ENCODE data around the gene PSMD2.

The PSMD2 gene

GRCh38 chr3:184317201-184317600, 18.2 kb downstream of the PSMD2 start:
- DNase-seq: no peak

DNA sequence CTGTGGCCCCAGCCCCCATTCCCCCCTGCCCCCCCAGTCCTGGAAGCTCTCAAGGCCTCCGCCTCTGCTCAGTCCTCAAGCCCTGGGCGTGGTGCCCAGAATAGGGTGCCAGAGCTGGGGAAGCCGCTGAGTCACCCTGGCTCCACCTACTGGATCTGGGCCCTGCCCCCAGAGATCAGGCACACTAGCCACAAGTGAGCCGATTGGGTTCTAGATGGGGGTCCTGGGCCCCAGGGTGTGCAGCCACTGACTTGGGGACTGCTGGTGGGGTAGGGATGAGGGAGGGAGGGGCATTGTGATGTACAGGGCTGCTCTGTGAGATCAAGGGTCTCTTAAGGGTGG, 21.0 kb downstream of the PSMD2 start:
- no peak for DNase-seq

DNA sequence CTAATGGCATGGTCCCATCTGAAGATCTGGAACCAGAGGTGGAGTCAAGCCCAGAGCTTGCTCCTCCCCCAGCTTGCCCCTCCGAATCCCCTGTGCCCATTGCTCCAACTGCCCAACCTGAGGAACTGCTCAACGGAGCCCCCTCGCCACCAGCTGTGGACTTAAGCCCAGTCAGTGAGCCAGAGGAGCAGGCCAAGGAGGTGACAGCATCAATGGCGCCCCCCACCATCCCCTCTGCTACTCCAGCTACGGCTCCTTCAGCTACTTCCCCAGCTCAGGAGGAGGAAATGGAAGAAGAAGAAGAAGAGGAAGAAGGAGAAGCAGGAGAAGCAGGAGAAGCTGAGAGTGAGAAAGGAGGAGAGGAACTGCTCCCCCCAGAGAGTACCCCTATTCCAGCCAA, 22.6 kb downstream of the PSMD2 start:
- no peak for DNase-seq

GRCh38 chr3:184322731-184323487, 23.9 kb downstream of the PSMD2 start:
- no peak for DNase-seq

- no peak for DNase-seq
Observed at GRCh38 chr3:184323696-184324095, 24.7 kb downstream of the PSMD2 start.

- no peak for DNase-seq
Observed at GRCh38 chr3:184325269-184325668, 26.2 kb downstream of the PSMD2 start.

GRCh38 chr3:184325715-184326369, 26.8 kb downstream of the PSMD2 start:
- DNase-seq: no peak

DNA sequence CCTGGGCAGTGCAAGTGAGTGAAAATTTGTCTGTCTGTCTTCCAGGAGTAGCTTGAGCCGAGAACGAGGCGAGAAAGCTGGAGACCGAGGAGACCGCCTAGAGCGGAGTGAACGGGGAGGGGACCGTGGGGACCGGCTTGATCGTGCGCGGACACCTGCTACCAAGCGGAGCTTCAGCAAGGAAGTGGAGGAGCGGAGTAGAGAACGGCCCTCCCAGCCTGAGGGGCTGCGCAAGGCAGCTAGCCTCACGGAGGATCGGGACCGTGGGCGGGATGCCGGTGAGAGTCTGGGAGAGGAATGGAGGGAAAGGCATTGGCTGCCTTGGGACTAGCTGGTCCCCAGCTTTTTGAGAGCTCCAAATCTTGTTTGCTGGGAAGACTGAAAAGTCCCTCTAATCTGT, 28.1 kb downstream of the PSMD2 start:
- DNase-seq: no peak

GRCh38 chr3:184328516-184328915, 29.5 kb downstream of the PSMD2 start:
- no peak for DNase-seq

- no peak for DNase-seq
Observed at GRCh38 chr3:184332370-184333090, 33.5 kb downstream of the PSMD2 start.

GRCh38 chr3:184333190-184333589, 34.1 kb downstream of the PSMD2 start:
- no peak for DNase-seq

- DNase-seq: no peak
Observed at GRCh38 chr3:184333700-184334099, 34.7 kb downstream of the PSMD2 start.

- no peak for DNase-seq
Observed at GRCh38 chr3:184334470-184335158, 35.6 kb downstream of the PSMD2 start.

- no peak for DNase-seq
Observed at GRCh38 chr3:184335291-184335660, 36.2 kb downstream of the PSMD2 start.

- peak; percentile 94 for DNase-seq
Observed at GRCh38 chr3:184335661-184336546, 36.9 kb downstream of the PSMD2 start.

DNA sequence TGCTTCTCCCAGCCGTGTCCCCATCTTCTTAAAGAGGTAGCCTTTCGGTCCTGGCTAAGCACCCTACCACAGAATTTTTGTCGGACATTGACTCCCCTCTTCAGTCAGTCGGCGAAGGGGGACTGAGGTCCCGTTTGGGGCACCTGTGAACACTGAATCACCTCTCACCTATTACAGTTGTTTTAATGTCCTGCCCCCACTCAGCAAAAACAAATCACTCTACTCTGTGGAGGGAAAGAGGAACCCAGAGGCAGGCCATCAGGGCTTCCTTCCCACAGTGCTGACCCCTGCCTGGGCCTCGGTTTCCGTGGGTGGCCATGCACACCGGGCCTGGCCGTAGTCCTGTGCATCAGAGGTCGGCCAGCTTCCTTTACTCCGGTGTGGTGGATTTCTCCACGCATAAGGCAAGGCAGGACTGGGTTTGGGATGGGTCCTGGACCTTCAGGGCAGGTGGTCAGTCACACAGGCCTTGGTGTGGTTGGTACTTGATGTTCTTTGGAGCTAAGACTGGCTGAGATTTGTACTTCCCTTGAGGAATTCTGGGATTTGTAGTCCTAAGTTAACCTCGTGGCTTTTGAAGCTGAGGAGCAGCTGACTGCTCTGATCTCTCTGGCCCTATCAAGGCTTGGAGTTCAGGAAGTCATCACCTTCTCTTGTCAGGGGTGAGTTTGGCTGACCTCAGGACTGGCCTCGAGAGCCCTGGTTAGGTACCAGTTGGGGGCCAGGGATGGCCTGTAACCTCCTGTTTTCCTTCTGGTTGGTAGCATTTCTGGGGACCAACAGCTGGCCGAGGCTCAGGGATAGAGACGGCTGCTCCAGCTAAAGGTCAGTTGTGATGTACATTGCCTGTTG, 37.7 kb downstream of the PSMD2 start:
- DNase-seq: peak; percentile 87

GRCh38 chr3:184337399-184337714, 38.3 kb downstream of the PSMD2 start, which contains the start of gene FAM131A:
Gene FAM131A, plus strand, starts transcription at chr3:184337600. Its CDS starts 31 bp downstream, at chr3:184337631.
- DNase-seq: no peak

- no peak for DNase-seq
Observed at GRCh38 chr3:184337981-184338380, 38.9 kb downstream of the PSMD2 start.

DNA sequence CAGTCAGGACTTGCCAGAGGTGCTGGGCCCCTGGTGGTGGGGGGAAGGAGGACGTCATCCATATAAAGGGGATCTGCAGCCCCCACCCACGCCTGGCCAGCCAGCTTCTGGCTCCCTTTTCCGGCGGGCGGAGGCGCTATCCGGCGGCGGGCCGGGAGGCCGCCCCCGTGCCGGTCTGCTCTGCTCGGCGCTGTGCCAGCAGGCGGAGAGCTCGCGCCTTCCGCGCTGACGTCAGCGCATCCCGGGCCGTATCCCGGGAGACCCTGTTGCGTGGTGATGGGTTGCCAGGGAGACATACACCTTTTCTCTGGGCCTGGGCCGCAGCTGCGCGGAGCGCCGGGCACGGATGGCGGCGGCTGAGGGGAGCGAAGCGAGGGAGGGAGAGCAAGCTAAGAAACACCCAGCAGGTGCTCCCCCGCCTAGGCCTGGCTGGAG, 39.5 kb downstream of the PSMD2 start:
- peak; percentile 91 for DNase-seq

DNA sequence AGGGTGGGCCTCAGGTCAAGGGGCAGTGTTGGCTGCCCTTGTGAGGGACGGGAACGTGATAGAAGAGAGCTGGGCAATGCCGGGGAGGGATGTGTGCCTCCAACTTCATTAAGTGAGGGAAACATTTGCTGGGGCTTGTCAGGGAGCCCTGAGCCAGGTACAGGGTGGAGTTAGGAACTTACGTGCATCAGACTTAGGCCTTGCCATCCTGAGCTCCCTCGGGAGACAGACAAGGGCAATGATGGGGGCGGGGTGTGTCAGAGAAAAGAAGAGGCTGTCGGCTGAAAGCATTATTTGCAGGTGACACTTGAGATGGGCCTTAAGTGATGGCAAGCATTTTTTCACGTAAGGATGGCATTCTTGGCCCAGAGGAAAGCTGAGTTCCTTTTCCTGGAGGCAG, 40.0 kb downstream of the PSMD2 start:
- peak; percentile 66 for DNase-seq

DNA sequence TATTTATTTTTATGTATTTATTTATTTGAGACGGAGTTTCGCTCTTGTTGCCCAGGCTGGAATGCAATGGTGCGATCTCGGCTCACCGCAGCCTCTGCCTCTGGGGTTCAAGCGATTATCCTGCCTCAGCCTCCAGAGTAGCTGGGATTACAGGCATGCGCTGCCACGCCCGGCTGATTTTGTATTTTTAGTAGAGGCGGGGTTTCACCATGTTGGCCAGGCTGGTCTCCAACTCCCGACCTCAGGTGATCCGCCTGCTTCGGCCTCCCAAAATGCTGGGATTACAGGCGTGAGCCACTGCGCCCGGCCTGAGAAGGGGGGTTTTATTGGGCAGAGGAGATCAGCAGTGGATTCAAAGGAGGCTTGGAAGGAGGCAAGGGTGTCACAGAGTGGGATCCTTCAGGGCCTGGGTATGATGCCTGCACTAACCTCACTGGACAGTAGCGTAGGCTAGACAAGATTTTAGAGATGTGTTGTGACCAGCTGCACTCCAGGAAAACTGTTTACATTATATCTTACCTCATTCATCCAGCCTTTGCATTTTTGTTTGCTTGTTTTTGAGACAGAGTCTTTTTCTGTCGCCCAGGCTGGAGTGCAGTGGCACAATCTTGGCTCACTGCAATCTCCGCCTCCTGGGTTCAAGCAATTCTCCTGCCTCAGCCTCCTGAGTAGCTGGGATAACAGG, 40.6 kb downstream of the PSMD2 start:
- peak; percentile 58 for DNase-seq
